IMR-90 (cell line): ENCODE data around the gene ISG20. TPM values are rescaled to one million over a fixed set of nuclear protein-coding genes. Genes with fewer than 3 reads are reported as not detected.

Experiments used
- ATAC-seq: fragments of 200-7000 bp; cut with Tn5 transposase; 2 replicates; pipeline ENCODE4 v1.9.1; 2020; ENCODE audit warnings: low read depth, mild to moderate bottlenecking, moderate library complexity
- BruUV-seq: library from RNA; stranded (reverse); fragments of 400-500 nt; replicated peaks from 2 replicates; lab custom pipeline; 2021; lab: Mats Ljungman, UMichigan
- CTCF ChIA-PET: fragments of 300-600 bp; formaldehyde crosslinking; extraction: SDS; loops from one replicate; lab custom pipeline; 2021; ENCODE audit warnings: antibody characterized with exemption; lab: Yijun Ruan, JAX
- POLR2A ChIA-PET: fragments of 300-600 bp; sonication (Branson Sonifier 250); formaldehyde crosslinking; loops from one replicate; lab custom pipeline; 2022; ENCODE audit warnings: antibody characterized with exemption; ENCODE audit not compliant: unreplicated experiment; lab: Charles Lee
- DNase-seq: peaks from one replicate; pipeline ENCODE4 v3.0.0; 2013
- H2AFZ ChIP-seq: replicated peaks from 2 replicates; pipeline ENCODE3; 2013; ENCODE audit warnings: low read length, mild to moderate bottlenecking; ENCODE audit not compliant: poor library complexity
- H2AK5ac ChIP-seq: 2 replicates; pipeline ENCODE4 v1.6.1; 2013; ENCODE audit warnings: low read depth, low read length, inconsistent platforms
- H2AK9ac ChIP-seq: replicated peaks from 2 replicates; pipeline ENCODE3; 2013; ENCODE audit warnings: mild to moderate bottlenecking, low read depth, low read length, moderate library complexity; ENCODE audit not compliant: poor library complexity
- H2BK120ac ChIP-seq: 2 replicates; pipeline ENCODE4 v1.6.1; 2013; ENCODE audit warnings: low read depth, low read length, inconsistent platforms
- H2BK15ac ChIP-seq: 3 replicates; pipeline ENCODE4 v1.6.1; 2013; ENCODE audit warnings: low read depth, low read length, inconsistent platforms
- H2BK20ac ChIP-seq: 2 replicates; pipeline ENCODE4 v1.6.1; 2013; ENCODE audit warnings: low read depth, mild to moderate bottlenecking, inconsistent platforms, low read length, moderate library complexity
- H2BK5ac ChIP-seq: 2 replicates; pipeline ENCODE4 v1.6.1; 2013; ENCODE audit warnings: mild to moderate bottlenecking, low read depth, low read length, inconsistent platforms; ENCODE audit not compliant: poor library complexity, severe bottlenecking
- H3K14ac ChIP-seq: replicated peaks from 2 replicates; pipeline ENCODE4 v1.6.1; 2013; ENCODE audit warnings: low read depth, low read length, inconsistent platforms
- H3K18ac ChIP-seq: 2 replicates; pipeline ENCODE4 v1.6.1; 2013; ENCODE audit warnings: low read depth, low read length, control low read depth
- H3K23ac ChIP-seq: 2 replicates; pipeline ENCODE4 v1.6.1; 2013; ENCODE audit warnings: low read depth, low read length, inconsistent platforms
- H3K27ac ChIP-seq: 2 replicates; pipeline ENCODE4 v1.5.1; 2013; ENCODE audit warnings: mild to moderate bottlenecking, control low read depth, low read length; ENCODE audit not compliant: insufficient read depth
- H3K27me3 ChIP-seq: 2 replicates; pipeline ENCODE4 v1.6.1; 2013; ENCODE audit warnings: low read length; ENCODE audit not compliant: control insufficient read depth, insufficient read depth
- H3K36me3 ChIP-seq: 2 replicates; pipeline ENCODE4 v1.6.1; 2013; ENCODE audit warnings: low read length, mixed read lengths; ENCODE audit not compliant: control insufficient read depth, insufficient read depth
- H3K4ac ChIP-seq: 2 replicates; pipeline ENCODE4 v1.6.1; 2013; ENCODE audit warnings: low read depth, low read length, inconsistent platforms
- H3K4me1 ChIP-seq: 2 replicates; pipeline ENCODE4 v1.6.1; 2013; ENCODE audit warnings: low read length, mixed read lengths; ENCODE audit not compliant: control insufficient read depth, insufficient read depth
- H3K4me2 ChIP-seq: 2 replicates; pipeline ENCODE4 v1.6.1; 2013; ENCODE audit warnings: low read depth, mild to moderate bottlenecking, control low read depth, low read length, moderate library complexity
- H3K4me3 ChIP-seq: 2 replicates; pipeline ENCODE4 v1.5.1; 2013; ENCODE audit warnings: low read depth, mild to moderate bottlenecking, control low read depth, low read length, moderate library complexity; ENCODE audit not compliant: insufficient read depth
- H3K56ac ChIP-seq: 2 replicates; pipeline ENCODE4 v1.6.1; 2013; ENCODE audit warnings: low read length, inconsistent platforms; ENCODE audit not compliant: insufficient read depth; ENCODE audit errors: extremely low read depth
- H3K79me1 ChIP-seq, 2 experiments: 2 replicates each; pipeline ENCODE4 v1.6.1; 2013; ENCODE audit warnings: low read length in 2 of 2, inconsistent platforms in 1 of 2, low read depth in 1 of 2
- H3K9ac ChIP-seq: 2 replicates; pipeline ENCODE4 v1.6.1; 2013; ENCODE audit warnings: low read depth, low read length, control low read depth
- H3K9me1 ChIP-seq: 2 replicates; pipeline ENCODE4 v1.6.1; 2013; ENCODE audit warnings: low read length, inconsistent platforms; ENCODE audit not compliant: insufficient read depth
- H3K9me3 ChIP-seq: 2 replicates; pipeline ENCODE4 v1.6.1; 2013; ENCODE audit warnings: low read length; ENCODE audit not compliant: control insufficient read depth, insufficient read depth
- H4K20me1 ChIP-seq: 2 replicates; pipeline ENCODE4 v1.6.1; 2013; ENCODE audit warnings: low read length, inconsistent platforms; ENCODE audit not compliant: insufficient read depth
- H4K5ac ChIP-seq: 2 replicates; pipeline ENCODE4 v1.6.1; 2013; ENCODE audit warnings: mild to moderate bottlenecking, low read depth, low read length, control low read depth
- H4K8ac ChIP-seq, 2 experiments: 2 replicates each; pipeline ENCODE4 v1.6.1; 2013; ENCODE audit warnings: low read depth in 2 of 2, low read length in 2 of 2, control low read depth in 1 of 2, inconsistent platforms in 1 of 2
- H4K91ac ChIP-seq: 2 replicates; pipeline ENCODE4 v1.6.1; 2013; ENCODE audit warnings: low read depth, low read length, inconsistent platforms; ENCODE audit not compliant: insufficient read depth
- MAFK ChIP-seq: IDR thresholded peaks from 2 replicates; pipeline ENCODE4 v1.6.1; 2012; ENCODE audit warnings: low read depth, low read length, improper control_type of control experiment
- NFE2L2 ChIP-seq: fragments of 150-350 bp; IDR thresholded peaks from 2 replicates; pipeline ENCODE4 v1.6.1; 2016; ENCODE audit warnings: low read depth, mild to moderate bottlenecking, low read length
- whole genome bisulfite sequencing, 2 experiments: methylation state at CpG; one replicate each; pipeline versions ENCODE4 v1.1.5 to v1.1.7; 2013; ENCODE audit warnings: missing lambda C conversion rate in 2 of 2; ENCODE audit not compliant: insufficient read length in 1 of 2; ENCODE audit errors: extremely low coverage in 2 of 2; 5-methylcytosine and 5-hydroxymethylcytosine counted together
- dilution Hi-C: fragments of 300-500 bp; cut with HindIII; formaldehyde crosslinking; loops from one replicate; pipeline ENCODE4 v1.14.3; 2018; ENCODE audit warnings: low sequenced_read_pairs; ENCODE audit not compliant: unreplicated experiment
- in situ Hi-C: fragments of 300-500 bp; cut with MboI; formaldehyde crosslinking; loops from 3 replicates; pipeline ENCODE4 v1.14.3; 2019; ENCODE audit warnings: low sequenced_read_pairs, inconsistent platforms, mixed read lengths
- intact Hi-C: fragments of 100-400 bp; cut with micrococcal nuclease; formaldehyde crosslinking; loops from 2 replicates; pipeline ENCODE4 v1.10.0; 2022
- polyA plus RNA-seq, 3 experiments: library from polyadenylated mRNA; depleted of rRNA; stranded (reverse); fragments of >200 nt; gene quantifications; 2 replicates each; pipeline ENCODE4 v1.2.3, GENCODE V29; 2012; ENCODE audit warnings: low replicate concordance in 1 of 3
- total RNA-seq: library from RNA; depleted of rRNA; stranded (reverse); fragments of >200 nt; gene quantifications from 2 replicates; pipeline ENCODE4 v1.2.3, GENCODE V29; 2012

The ISG20 gene
- total and polyA plus RNA-seq, 2 of the 4 experiments (the other 2 are of a cell fraction) = 0.72 to 1.2 TPM

- ChIA-PET POLR2A (no interaction called here), CTCF (no interaction called here)
- no CpG with 5 or more reads among the region's 1 CpG for WGBS, 2 experiments
- Histone ChIP-seq H2BK15ac (no peak overlapping the region), H3K9ac (no peak overlapping the region), H2AFZ (no peak overlapping the region), H3K4me3 (no peak overlapping the region), H4K8ac (no peak overlapping the region), H3K4me2 (no peak overlapping the region), H2BK20ac (no peak overlapping the region), H2AK5ac (no peak overlapping the region), H3K9me3 (no peaks in the 10 kb centered on the region), H3K4ac (no peak overlapping the region), H4K91ac (no peak overlapping the region), H2BK120ac (no peak overlapping the region), H4K20me1 (no peaks in the 10 kb centered on the region), H3K56ac (no peak overlapping the region), H3K27me3 (peaks cover 59% of the 10 kb centered on the region), H3K18ac (no peak overlapping the region), H4K5ac (no peak overlapping the region), H3K4me1 (no peaks in the 10 kb centered on the region), H3K9me1 (peaks cover 4% of the 10 kb centered on the region; the same call in 1 of the 2 replicates), H3K23ac (no peak overlapping the region), H3K27ac (no peak overlapping the region), H3K36me3 (no peaks in the 10 kb centered on the region), H3K14ac (no peak overlapping the region), H2AK9ac (no peak overlapping the region), H2BK5ac (no peak overlapping the region), H3K79me1 (no peaks in the 10 kb centered on the region)
- DNase-seq = no peak
- no peak for ATAC-seq
- TF ChIP-seq NFE2L2 (no peak), MAFK (no peak)
- dilution Hi-C loops = no loop called here
- BruUV-seq = no TSS peak
- intact Hi-C loops = no loop called here
- in situ Hi-C loops = no loop called here
These were observed 30.9 kb upstream of the ISG20 start for GRCh38 chr15:88607951-88608350.
